Activated naive CD8-positive, alpha-beta T cell treated with anti-CD3 and anti-CD28 coated beads, Interleukin-2, amount 50 U/mL, for 24 hours (primary cell): ENCODE data around the gene LTB.
"Not testable (repeated sequence)": the region's sequence is repeated elsewhere in the genome, so short reads cannot be mapped to it uniquely, and the experiment has no call there.

Source experiments
- ATAC-seq: fragments of 150-1000 bp; cut with Tn5 transposase; one replicate; pipeline ENCODE4 v1.10.0; 2021
- DNase-seq: peaks from one replicate; pipeline ENCODE4 v3.0.0; 2021
- H3K27ac Mint-ChIP-seq: one replicate; pipeline ENCODE4 v1.8.0; 2021; ENCODE audit warnings: mild to moderate bottlenecking, mixed read lengths
- H3K27me3 Mint-ChIP-seq: one replicate; pipeline ENCODE4 v1.8.0; 2021; ENCODE audit warnings: mixed read lengths
- H3K36me3 Mint-ChIP-seq: one replicate; pipeline ENCODE4 v1.8.0; 2021; ENCODE audit warnings: low read depth, mixed read lengths
- H3K4me1 Mint-ChIP-seq: one replicate; pipeline ENCODE4 v1.8.0; 2021; ENCODE audit warnings: mixed read lengths
- H3K4me3 Mint-ChIP-seq: one replicate; pipeline ENCODE4 v1.8.0; 2021; ENCODE audit warnings: mild to moderate bottlenecking, moderate library complexity, mixed read lengths
- H3K9me3 Mint-ChIP-seq: one replicate; pipeline ENCODE4 v1.8.0; 2021; ENCODE audit warnings: mixed read lengths

Gene LTB

DNA sequence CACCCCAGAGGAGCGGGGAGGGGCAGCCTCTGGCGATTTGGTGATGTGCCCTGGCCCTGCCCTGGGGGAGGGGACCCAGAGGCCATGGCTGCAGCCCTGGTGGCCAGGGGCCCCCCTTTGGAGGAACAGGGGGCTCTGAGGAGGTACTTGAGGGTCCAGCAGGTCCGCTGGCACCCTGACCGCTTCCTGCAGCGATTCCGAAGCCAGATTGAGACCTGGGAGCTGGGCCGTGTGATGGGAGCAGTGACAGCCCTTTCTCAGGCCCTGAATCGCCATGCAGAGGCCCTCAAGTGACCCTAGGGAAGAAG is 24.0 kb downstream of the LTB start:
- Mint-ChIP-seq H3K9me3 (no peaks in the 10 kb centered on the region), H3K4me1 (peaks cover 88% of the 10 kb centered on the region), H3K27ac (peak overlapping the region; percentile 96), H3K4me3 (peak overlapping the region; percentile 63), H3K36me3 (peaks cover 36% of the 10 kb centered on the region), H3K27me3 (peaks cover 4% of the 10 kb centered on the region)
- DNase-seq (no peak), ATAC-seq (no peak)

DNA sequence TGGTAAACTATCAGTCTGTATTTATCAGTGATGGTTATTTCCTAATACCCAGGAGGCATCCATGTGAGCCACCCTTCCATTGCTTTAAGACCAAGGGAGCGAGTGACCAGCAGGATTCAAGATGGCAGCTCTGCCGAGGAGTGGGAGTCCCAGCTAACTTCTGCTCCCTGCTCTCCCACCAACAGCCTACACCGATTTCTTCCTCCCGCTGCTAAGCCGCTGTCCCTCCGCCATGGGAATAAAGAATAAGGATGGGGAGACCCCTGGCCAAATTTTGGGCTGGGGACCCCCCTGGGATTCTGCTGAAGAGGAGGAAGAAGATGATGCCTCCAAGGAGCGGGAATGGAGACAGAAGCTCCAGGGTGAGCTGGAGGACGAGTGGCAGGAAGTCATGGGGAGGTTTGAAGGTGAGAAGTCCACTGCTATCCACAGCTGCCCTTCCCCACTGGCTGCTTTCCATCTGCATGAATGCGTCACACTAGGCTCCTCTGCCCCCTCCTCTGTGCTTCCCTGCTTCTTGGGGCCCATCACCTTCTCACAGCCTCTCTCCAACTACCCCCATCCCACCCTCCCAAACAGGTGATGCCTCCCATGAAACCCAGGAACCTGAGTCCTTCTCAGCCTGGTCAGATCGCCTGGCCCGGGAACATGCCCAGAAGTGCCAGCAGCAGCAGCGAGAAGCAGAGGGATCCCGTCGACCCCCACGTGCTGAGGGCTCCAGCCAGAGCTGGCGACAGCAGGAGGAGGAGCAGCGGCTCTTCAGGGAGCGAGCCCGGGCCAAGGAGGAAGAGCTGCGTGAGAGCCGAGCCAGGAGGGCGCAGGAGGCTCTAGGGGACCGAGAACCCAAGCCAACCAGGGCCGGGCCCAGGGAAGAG is 24.5 kb downstream of the LTB start:
- Mint-ChIP-seq H3K27me3 (peaks cover 4% of the 10 kb centered on the region), H3K9me3 (no peaks in the 10 kb centered on the region), H3K4me1 (peaks cover 84% of the 10 kb centered on the region), H3K4me3 (no peak overlapping the region), H3K36me3 (peaks cover 35% of the 10 kb centered on the region), H3K27ac (peak overlapping the region; percentile 96)
- DNase-seq (no peak), ATAC-seq (no peak)

DNA sequence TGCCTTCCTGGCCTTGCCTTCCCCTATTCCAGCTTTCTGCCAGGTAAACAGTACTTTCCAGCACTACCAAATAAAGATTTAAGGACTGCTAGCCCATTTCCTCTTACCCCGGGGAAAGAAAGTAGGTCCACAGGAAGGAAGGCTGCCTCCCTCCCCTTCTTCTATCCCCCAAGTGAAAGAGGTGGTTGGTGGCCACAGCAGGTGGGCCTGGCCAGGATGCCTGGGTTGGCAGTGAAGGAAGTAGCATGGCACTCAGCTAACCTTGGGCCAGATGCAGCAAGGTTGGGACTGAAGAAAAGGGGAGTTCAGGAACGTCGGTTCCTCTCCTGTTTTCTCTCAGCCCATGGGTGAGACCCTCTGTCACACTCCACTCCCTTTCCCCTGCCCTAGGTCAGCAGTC is 25.9 kb downstream of the LTB start:
- Mint-ChIP-seq H3K27ac (peak overlapping the region; percentile 44), H3K4me1 (peaks cover 80% of the 10 kb centered on the region), H3K9me3 (no peaks in the 10 kb centered on the region), H3K4me3 (no peak overlapping the region), H3K36me3 (peaks cover 33% of the 10 kb centered on the region), H3K27me3 (peaks cover 4% of the 10 kb centered on the region)
- no peak for DNase-seq
- no peak for ATAC-seq

DNA sequence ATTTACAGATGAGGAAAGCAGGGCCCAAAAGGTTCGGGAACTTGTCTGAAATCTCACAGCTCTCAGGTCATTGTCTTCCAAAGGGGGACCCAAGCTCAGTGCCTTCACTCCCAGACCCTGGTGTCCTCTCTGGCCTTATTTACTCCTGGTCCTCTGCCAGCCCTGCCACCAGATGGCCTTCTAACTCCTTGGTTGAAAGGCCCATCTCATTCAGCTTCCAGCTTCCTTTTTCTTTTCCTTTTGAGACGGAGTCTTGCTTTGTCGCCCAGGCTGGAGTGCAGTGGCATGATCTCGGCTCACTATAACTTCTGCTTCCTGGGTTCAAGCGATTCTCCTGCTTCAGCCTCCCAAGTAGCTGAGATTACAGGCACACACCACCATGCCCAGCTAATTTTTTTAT is 30.9 kb downstream of the LTB start:
- Mint-ChIP-seq H3K4me3 (peak overlapping the region; percentile 48), H3K4me1 (peaks cover 69% of the 10 kb centered on the region)

DNA sequence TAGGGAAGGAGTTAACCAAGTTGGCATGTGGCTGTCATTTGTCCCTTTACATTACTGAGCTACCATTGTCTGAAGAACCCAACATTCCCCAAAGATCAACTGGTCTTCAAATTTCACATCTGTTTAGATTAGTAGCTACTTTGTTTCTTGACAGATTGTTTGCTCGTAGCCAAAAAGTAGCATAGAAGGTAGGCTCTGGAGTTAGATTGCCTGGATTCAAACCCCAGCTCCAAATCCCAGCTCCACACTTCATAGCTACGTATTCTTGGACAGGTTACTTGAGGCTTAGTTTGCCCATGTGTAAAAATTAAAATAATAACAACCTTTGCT is 33.7 kb downstream of the LTB start:
- no peaks in the 10 kb centered on the region for H3K9me3 Mint-ChIP-seq
- peak overlapping the region; percentile 29 for H3K27ac Mint-ChIP-seq
- no peaks in the 10 kb centered on the region for H3K27me3 Mint-ChIP-seq
- peak overlapping the region; percentile 86 for H3K4me3 Mint-ChIP-seq
- peaks cover 60% of the 10 kb centered on the region for H3K4me1 Mint-ChIP-seq
- peaks cover 16% of the 10 kb centered on the region for H3K36me3 Mint-ChIP-seq
- DNase-seq = no peak
- ATAC-seq = no peak

More for the DNA sequence above, 30.9 kb downstream of the LTB start:
- not testable (repeated sequence) for H3K27me3 Mint-ChIP-seq, H3K27ac Mint-ChIP-seq, H3K9me3 Mint-ChIP-seq
- H3K36me3 Mint-ChIP-seq = peaks cover 22% of the 10 kb centered on the region
- peak; percentile 27 for ATAC-seq
- peak; percentile 63 for DNase-seq

DNA sequence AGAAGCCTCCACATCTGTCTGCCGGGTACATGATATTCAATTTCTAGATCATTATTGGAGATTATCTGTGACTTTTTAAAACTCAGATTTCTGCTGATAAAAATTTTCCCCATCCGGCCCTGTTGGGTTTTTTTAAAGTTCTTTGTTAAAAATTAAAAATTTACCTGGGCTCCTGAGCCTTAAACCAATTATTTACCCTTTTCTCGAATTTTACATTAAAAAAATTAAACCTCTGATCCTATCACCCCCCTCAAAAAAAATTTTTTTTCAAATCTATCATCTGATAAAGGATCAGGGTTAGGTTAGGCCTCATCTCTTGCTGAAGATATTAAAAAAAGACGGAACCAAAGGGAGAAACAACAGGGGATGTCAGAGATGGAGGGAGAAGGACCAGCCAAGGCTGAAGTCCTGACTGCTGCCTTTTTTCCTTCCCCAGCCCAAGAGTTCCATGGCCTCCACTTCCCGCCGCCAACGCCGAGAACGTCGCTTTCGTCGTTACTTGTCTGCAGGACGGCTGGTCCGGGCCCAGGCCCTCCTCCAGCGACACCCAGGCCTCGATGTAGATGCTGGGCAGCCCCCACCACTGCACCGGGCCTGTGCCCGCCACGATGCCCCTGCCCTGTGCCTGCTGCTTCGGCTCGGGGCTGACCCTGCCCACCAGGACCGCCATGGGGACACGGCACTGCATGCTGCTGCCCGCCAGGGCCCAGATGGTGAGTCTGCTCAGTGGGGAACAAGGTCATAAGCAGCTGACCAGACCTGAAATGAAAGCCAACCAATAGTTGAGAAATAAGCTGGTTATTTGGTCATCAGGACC is 34.3 kb downstream of the LTB start:
- H3K27me3 Mint-ChIP-seq = no peaks in the 10 kb centered on the region
- peaks cover 17% of the 10 kb centered on the region for H3K36me3 Mint-ChIP-seq
- H3K27ac Mint-ChIP-seq = peak overlapping the region; percentile 89
- ATAC-seq = no peak
- peaks cover 62% of the 10 kb centered on the region for H3K4me1 Mint-ChIP-seq
- H3K4me3 Mint-ChIP-seq = peak overlapping the region; percentile 86
- no peak for DNase-seq
- no peaks in the 10 kb centered on the region for H3K9me3 Mint-ChIP-seq

DNA sequence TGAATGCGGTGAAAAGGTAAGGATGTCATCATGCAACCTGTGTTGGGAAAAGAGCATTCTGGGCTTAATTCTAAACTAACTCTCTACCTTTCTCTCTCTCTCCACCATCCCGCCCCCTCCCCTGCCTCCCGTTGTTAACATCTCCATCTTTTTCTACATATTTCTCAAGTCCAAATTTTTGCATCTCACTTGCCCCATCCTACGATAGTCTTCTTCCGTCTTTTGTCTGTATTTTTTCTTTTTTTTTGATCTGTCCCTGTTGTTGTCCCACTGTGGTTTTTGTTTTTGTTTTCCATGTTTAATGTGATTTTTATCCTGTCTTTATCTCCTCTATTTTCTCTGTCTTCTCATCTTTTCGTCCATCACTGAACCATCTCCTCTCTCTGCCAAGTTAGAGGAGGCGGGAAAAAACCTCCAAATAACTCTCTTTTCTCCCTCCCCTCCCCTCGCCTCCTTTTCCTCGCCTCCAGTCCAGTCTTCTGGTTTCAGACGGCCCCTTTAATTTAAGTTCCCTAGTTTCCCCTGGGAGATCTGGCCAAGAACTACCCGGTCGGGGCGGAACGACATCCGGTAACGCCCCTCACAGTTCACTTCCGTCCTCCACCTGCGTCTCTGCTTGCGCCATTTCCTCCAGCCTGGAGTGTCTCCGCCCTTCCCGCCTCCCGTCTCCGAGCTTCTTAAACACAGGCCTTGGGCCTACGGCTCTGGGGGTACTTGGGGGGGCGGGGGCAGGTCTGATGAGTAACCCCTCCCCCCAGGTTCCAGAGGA is 35.1 kb downstream of the LTB start, which contains the start of gene NFKBIL1:
TSS of gene NFKBIL1 (plus strand) at position 651 of the 769 bp plus-strand sequence. CDS start at position 738, 87 bp downstream.
- H3K4me3 Mint-ChIP-seq = peak within 1 kb of the TSS; percentile 86
- H3K27me3 Mint-ChIP-seq = no peaks in the 10 kb centered on the region
- DNase-seq (peak; percentile 95), ATAC-seq (peak; percentile 83)
- H3K36me3 Mint-ChIP-seq = peaks cover 15% of the 10 kb centered on the region
- no peaks in the 10 kb centered on the region for H3K9me3 Mint-ChIP-seq
- peaks cover 62% of the 10 kb centered on the region for H3K4me1 Mint-ChIP-seq
- H3K27ac Mint-ChIP-seq = peak within 1 kb of the TSS; percentile 89

DNA sequence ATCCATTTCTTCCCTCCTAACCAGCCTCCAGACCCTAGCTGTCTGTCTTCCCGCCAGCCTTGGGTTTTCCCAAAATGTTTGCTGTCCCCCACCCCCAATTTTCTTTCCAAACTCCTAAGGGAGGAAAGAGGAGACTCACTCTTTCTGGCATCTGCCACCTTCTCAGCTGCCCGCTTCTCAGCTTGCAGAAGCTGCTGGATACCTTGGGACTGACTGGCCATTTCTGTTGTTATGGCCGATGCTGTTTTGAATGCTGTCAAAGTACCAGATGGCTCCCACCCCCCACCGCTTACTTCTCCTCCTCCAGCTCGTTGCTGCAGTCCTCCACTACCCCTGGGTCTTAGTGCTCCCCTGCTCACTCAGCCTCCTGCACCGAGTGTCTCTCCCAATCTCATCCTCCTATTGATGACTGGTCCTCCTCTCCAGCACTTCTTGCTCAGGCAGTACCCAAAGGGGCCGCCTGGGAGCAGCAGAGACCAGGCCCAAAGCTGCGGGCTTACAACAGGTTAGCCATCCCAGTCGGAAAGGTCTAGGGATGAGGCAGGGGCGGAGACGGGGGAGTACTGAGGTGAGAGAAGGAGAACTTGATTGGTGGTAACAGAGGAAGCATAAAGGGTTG is 35.8 kb downstream of the LTB start, which contains the start of gene ATP6V1G2:
TSS of gene ATP6V1G2 (minus strand) at position 270 of the 619 bp plus-strand sequence. CDS start at position 221, 49 bp downstream.
- Mint-ChIP-seq H3K36me3 (peaks cover 18% of the 10 kb centered on the region), H3K27me3 (no peaks in the 10 kb centered on the region), H3K9me3 (no peaks in the 10 kb centered on the region), H3K27ac (peak within 1 kb of the TSS; percentile 89), H3K4me3 (peak within 1 kb of the TSS; percentile 86), H3K4me1 (peaks cover 62% of the 10 kb centered on the region)
- DNase-seq (peak; percentile 93), ATAC-seq (peak; percentile 77)

DNA sequence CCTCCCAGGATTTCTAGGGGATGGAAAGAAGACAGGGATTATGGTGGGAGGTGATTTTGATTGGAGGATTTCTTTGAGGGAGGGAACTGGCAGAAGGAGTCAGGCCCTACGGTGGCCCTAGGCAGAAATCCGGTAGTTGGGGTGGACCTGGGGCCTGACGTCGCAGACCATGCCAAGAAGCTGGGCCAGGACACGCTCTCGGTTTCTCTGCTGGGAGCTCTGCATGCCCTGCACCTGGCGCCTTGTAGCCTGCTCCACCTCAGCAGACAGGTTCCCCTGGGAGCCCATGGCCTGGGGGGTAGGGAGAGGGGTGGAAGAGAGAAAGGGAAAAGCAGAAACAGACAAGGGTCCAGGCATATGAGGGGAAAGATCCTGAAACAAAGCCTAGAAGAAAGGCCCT is 36.9 kb downstream of the LTB start:
- ATAC-seq (no peak), DNase-seq (no peak)
- Mint-ChIP-seq H3K36me3 (peaks cover 23% of the 10 kb centered on the region), H3K9me3 (no peaks in the 10 kb centered on the region), H3K27me3 (no peaks in the 10 kb centered on the region), H3K4me1 (peaks cover 61% of the 10 kb centered on the region), H3K27ac (peak overlapping the region; percentile 10), H3K4me3 (no peak overlapping the region)

DNA sequence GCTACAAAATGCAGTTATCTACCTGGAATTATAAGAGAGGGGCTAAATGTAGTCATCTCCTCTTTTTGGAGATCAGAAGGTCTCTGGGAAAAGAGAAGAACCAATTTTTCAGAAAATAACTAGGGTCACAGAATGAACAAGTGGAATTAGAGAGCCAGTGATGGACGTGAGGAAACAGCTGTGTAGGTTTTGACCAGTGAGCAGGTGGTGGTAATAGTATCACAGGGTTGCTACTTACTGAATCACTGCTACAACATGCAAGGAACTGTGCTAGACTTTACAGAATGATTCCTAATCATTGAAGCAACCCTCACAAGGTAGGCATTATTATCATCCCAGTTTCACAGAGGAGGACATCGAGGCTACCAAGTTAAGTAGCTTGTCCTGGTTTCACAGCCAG is 37.5 kb downstream of the LTB start:
- Mint-ChIP-seq H3K4me1 (peaks cover 63% of the 10 kb centered on the region), H3K4me3 (no peak overlapping the region), H3K36me3 (peaks cover 27% of the 10 kb centered on the region), H3K9me3 (no peaks in the 10 kb centered on the region), H3K27me3 (no peaks in the 10 kb centered on the region), H3K27ac (peak overlapping the region; percentile 10)
- ATAC-seq (no peak), DNase-seq (no peak)

DNA sequence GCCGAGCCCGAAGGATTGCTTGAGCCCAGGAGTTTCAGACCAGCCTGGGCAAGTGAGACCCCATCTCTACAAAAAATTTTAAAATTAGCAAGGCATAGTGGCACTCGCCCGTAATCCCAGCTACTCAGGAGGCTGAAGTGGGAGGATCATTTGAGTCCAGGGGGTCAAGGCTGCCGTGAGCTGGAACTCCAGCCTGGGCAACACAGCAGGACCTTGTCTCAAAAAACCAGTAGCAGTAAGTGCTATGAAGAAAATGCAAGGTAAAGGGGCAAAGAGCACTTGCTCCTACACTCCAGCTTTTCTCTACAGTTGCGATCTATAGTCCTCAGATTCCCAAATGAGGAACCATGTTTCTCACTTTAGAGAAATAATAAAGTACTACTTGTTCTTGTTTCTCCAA is 38.6 kb downstream of the LTB start:
- ATAC-seq (no peak), DNase-seq (no peak)
- peaks cover 63% of the 10 kb centered on the region for H3K4me1 Mint-ChIP-seq
- no peak overlapping the region for H3K27ac Mint-ChIP-seq
- peak overlapping the region; percentile 81 for H3K4me3 Mint-ChIP-seq
- H3K27me3 Mint-ChIP-seq = no peaks in the 10 kb centered on the region
- no peaks in the 10 kb centered on the region for H3K9me3 Mint-ChIP-seq
- peaks cover 34% of the 10 kb centered on the region for H3K36me3 Mint-ChIP-seq

DNA sequence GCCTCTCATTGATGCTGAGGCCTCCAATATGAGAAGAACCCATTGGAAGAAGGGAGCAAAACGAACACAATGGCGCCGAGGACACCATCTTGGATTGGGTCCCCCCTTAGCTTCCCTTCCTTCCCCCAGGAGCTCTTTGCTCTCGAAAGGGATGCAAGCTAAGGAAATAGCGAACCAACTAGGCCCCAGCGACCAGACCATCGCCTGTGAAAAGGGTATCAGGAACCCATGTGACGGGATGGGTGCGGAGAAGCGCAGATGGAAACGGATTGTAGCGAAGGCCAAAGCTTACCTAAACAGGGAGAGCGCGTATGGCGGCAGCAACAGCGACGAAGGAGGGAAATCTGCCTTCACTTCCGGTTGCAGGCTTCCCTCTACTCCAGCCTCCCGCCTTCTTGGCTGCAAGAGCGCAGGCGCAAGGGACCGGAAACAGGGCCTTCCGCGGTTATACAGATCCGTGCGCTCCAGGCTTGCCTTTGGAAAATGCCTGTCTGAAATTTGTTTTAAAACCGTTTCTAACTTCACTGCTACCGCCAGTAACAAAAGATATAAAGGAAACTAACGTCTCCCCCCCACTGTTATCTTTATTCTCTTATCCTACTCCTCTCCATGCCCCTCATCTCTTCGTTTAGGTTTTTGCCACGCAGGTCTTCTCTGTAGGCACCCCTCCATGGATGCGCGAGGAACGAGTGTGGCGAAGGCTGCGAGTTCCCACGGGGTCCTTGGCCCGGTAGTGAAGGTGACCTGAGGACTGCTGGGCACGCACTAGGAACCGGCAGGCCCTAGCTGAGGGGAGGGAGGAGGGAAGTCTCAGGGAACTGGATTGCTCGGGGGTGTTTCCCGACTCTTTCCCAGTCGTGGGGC is 40.3 kb downstream of the LTB start, which contains the start of gene DDX39B:
TSS of gene DDX39B (minus strand) at position 346 of the 864 bp plus-strand sequence. CDS start 1,471 bp downstream, outside the sequence.
- Mint-ChIP-seq H3K27me3 (no peaks in the 10 kb centered on the region), H3K4me1 (peaks cover 61% of the 10 kb centered on the region), H3K4me3 (peak within 1 kb of the TSS; percentile 81), H3K27ac (peak within 1 kb of the TSS; percentile 94), H3K9me3 (no peaks in the 10 kb centered on the region), H3K36me3 (peaks cover 45% of the 10 kb centered on the region)
- DNase-seq (peak; percentile 94), ATAC-seq (peak; percentile 77)

DNA sequence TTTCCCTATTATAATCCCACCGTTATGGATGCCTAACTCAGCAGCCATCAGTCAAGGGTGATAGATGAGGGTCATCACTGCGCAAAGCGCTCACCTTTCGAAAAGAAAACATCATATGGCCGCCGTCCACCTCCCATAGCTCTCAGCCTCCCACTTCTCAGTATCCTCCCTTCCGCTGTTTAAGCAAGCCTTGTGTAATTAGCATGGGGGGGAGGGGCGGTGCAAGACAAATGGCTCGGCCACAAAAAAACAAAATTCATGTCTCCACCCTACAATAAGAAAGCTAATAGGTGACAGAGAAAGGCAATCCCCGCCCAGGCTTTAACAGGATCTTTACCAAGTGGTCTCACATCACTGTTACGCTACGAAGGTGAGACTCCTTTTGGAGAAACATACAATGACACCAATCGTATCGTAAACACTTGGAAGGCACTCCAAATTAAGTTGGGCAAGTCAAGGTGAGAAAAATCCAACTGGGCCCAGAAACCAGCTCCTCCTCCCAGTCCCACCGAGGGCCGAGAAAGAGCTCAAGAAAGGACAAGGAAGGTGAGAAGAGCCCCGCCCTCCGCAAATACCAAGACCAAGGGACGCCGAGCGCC is 41.1 kb downstream of the LTB start:
- Mint-ChIP-seq H3K36me3 (peaks cover 52% of the 10 kb centered on the region), H3K27me3 (no peaks in the 10 kb centered on the region), H3K9me3 (no peaks in the 10 kb centered on the region), H3K4me3 (peak overlapping the region; percentile 81), H3K27ac (peak overlapping the region; percentile 94), H3K4me1 (peaks cover 59% of the 10 kb centered on the region)
- peak; percentile 61 for DNase-seq
- peak; percentile 7 for ATAC-seq
